A549 (cell line): ENCODE measurements around the gene DNAJB1. TPM values are rescaled to one million over a fixed set of nuclear protein-coding genes. Genes with fewer than 3 reads are reported as not detected.

Experiments
- ATAC-seq, 2 experiments: fragments of 200-7000 bp in 1 of 2; fragments of >200 bp in 1 of 2; cut with Nextera tagmentation in 1 of 2; cut with Tn5 transposase in 1 of 2; 3 replicates each; pipeline versions ENCODE4 v1.8.0 to v1.9.1; 2018 to 2020; ENCODE audit warnings: mild to moderate bottlenecking in 1 of 2, moderate library complexity in 1 of 2
- CTCF ChIA-PET: fragments of 300-600 bp; sonication (Branson Sonifier 250); formaldehyde crosslinking; extraction: SDS; loops from one replicate; lab custom pipeline; 2021; ENCODE audit warnings: antibody characterized with exemption, inconsistent platforms; lab: Yijun Ruan, JAX
- POLR2A ChIA-PET: fragments of 350-600 bp; formaldehyde crosslinking; extraction: SDS; loops from one replicate; lab custom pipeline; 2021; ENCODE audit warnings: antibody characterized with exemption, inconsistent platforms; lab: Yijun Ruan, JAX
- DNase-seq, 2 experiments: peaks; one replicate each; pipeline versions ENCODE4 v3.0.0 to v3.0.0-alpha.2; 2011 to 2016; ENCODE audit warnings: low read depth in 1 of 2, low spot score in 1 of 2
- FAIRE-seq: peaks from 2 replicates; lab custom pipeline; 2011; peaks lifted over from hg19 to GRCh38; lab: Jason Lieb, UNC
- H3K27ac ChIP-seq, 2 experiments: fragments of >200 bp; sonication (Bioruptor Twin); formaldehyde crosslinking; 3 replicates each; pipeline ENCODE4 v1.5.1; 2016 to 2017
- H3K4me1 ChIP-seq: fragments of >200 bp; sonication (Bioruptor Twin); formaldehyde crosslinking; 3 replicates; pipeline ENCODE4 v1.6.1; 2016
- H3K4me2 ChIP-seq: fragments of >200 bp; sonication (Bioruptor Twin); formaldehyde crosslinking; 3 replicates; pipeline ENCODE4 v1.6.1; 2016
- H3K4me3 ChIP-seq: fragments of >200 bp; sonication (Bioruptor Twin); formaldehyde crosslinking; 3 replicates; pipeline ENCODE4 v1.5.1; 2016
- H3K9me3 ChIP-seq: fragments of >200 bp; sonication (Bioruptor Twin); formaldehyde crosslinking; 3 replicates; pipeline ENCODE4 v1.6.1; 2016
- BHLHE40 ChIP-seq: IDR thresholded peaks from 2 replicates; pipeline ENCODE4 v1.6.1; 2012; ENCODE audit warnings: low read depth, low read length, inconsistent platforms
- CBX2 ChIP-seq: fragments of 200-600 bp; sonication (generic); IDR thresholded peaks from 2 replicates; pipeline ENCODE4 v1.6.1; 2016; ENCODE audit warnings: low read depth, mild to moderate bottlenecking, borderline replicate concordance
- CEBPB ChIP-seq, 2 experiments: fragments of >200 bp in 1 of 2; sonication (Bioruptor Twin) in 1 of 2; formaldehyde crosslinking in 1 of 2; IDR thresholded peaks; 2 replicates each; pipeline ENCODE4 v1.6.1; 2012 to 2016
- EHF ChIP-seq: fragments of 250-450 bp; sonication (Bioruptor Pico); IDR thresholded peaks from 2 replicates; pipeline ENCODE4 v1.5.0; 2020; ENCODE audit warnings: mild to moderate bottlenecking
- ELK1 ChIP-seq: fragments of 150-350 bp; IDR thresholded peaks from 2 replicates; pipeline ENCODE4 v1.6.1; 2014; ENCODE audit warnings: low read depth, mild to moderate bottlenecking, low read length
- EP300 ChIP-seq, 2 experiments: fragments of >200 bp; sonication (Bioruptor Twin); formaldehyde crosslinking; IDR thresholded peaks; 2 replicates in 1 of 2; 3 replicates in 1 of 2; pipeline ENCODE4 v1.6.1; 2016 to 2017
- FOSB ChIP-seq: fragments of 250-450 bp; sonication (Bioruptor Pico); IDR thresholded peaks from 2 replicates; pipeline ENCODE4 v1.5.0; 2020; ENCODE audit warnings: mild to moderate bottlenecking, moderate library complexity
- FOSL2 ChIP-seq, 2 experiments: fragments of 450-650 bp in 1 of 2; fragments of >200 bp in 1 of 2; sonication (Bioruptor Twin) in 1 of 2; formaldehyde crosslinking; IDR thresholded peaks; 2 replicates each; pipeline versions ENCODE4 v1.5.0 to v1.6.1; 2016 to 2020; ENCODE audit warnings: mild to moderate bottlenecking in 1 of 2, moderate library complexity in 1 of 2
- HEYL ChIP-seq: fragments of 250-450 bp; sonication (Bioruptor Pico); IDR thresholded peaks from 2 replicates; pipeline ENCODE4 v1.8.0; 2021; ENCODE audit warnings: mild to moderate bottlenecking, moderate library complexity
- HOXA7 ChIP-seq: fragments of 250-450 bp; sonication (Bioruptor Pico); IDR thresholded peaks from 2 replicates; pipeline ENCODE4 v1.5.0; 2020; ENCODE audit warnings: mild to moderate bottlenecking, moderate library complexity
- JUN ChIP-seq, 2 experiments: fragments of >200 bp; sonication (Bioruptor Twin); formaldehyde crosslinking; IDR thresholded peaks; 2 replicates in 1 of 2; 3 replicates in 1 of 2; pipeline ENCODE4 v1.6.1; 2016 to 2017
- MAFK ChIP-seq: fragments of 450-650 bp; IDR thresholded peaks from 2 replicates; pipeline ENCODE4 v1.6.1; 2014; ENCODE audit not compliant: partially characterized antibody
- MAZ ChIP-seq: fragments of 150-350 bp; IDR thresholded peaks from 2 replicates; pipeline ENCODE4 v1.6.1; 2014; ENCODE audit warnings: antibody characterized with exemption, low read depth, low read length, borderline replicate concordance
- MYC ChIP-seq: IDR thresholded peaks from 2 replicates; pipeline ENCODE4 v1.6.1; 2012; ENCODE audit warnings: mild to moderate bottlenecking, inconsistent platforms, low read length, improper control_type of control experiment, borderline replicate concordance
- NFE2L2 ChIP-seq: fragments of 150-350 bp; conservative IDR thresholded peaks from 2 replicates; pipeline ENCODE4 v1.6.1; 2014; ENCODE audit warnings: low read length
- POLR2AphosphoS2 ChIP-seq: conservative IDR thresholded peaks from 2 replicates; pipeline ENCODE4 v1.6.1; 2012; ENCODE audit warnings: low read length, improper control_type of control experiment, inconsistent platforms
- RAD21 ChIP-seq, 2 experiments: fragments of >200 bp in 1 of 2; sonication (Bioruptor Twin) in 1 of 2; formaldehyde crosslinking in 1 of 2; IDR thresholded peaks in 1 of 2; conservative IDR thresholded peaks in 1 of 2; 2 replicates in 1 of 2; 3 replicates in 1 of 2; pipeline ENCODE4 v1.6.1; 2012 to 2018; ENCODE audit warnings: inconsistent platforms in 1 of 2
- RCOR1 ChIP-seq: fragments of 150-350 bp; IDR thresholded peaks from 2 replicates; pipeline ENCODE4 v1.6.1; 2014; ENCODE audit warnings: antibody characterized with exemption, low read length, low read depth
- RFX5 ChIP-seq: fragments of 450-650 bp; IDR thresholded peaks from 2 replicates; pipeline ENCODE4 v1.7.1; 2014; ENCODE audit warnings: antibody characterized with exemption, mild to moderate bottlenecking, moderate library complexity
- SMC3 ChIP-seq: fragments of >200 bp; sonication (Bioruptor Twin); formaldehyde crosslinking; IDR thresholded peaks from 3 replicates; pipeline ENCODE4 v1.6.1; 2018; ENCODE audit warnings: inconsistent platforms
- SREBF2 ChIP-seq: fragments of 450-650 bp; IDR thresholded peaks from 2 replicates; pipeline ENCODE4 v1.6.1; 2014; ENCODE audit warnings: mild to moderate bottlenecking, moderate library complexity
- ZC3H11A ChIP-seq: fragments of 450-650 bp; IDR thresholded peaks from 2 replicates; pipeline ENCODE4 v1.6.1; 2014; ENCODE audit warnings: antibody characterized with exemption, mild to moderate bottlenecking
- ZNF302 ChIP-seq: fragments of 250-450 bp; sonication (Bioruptor Pico); IDR thresholded peaks from 2 replicates; pipeline ENCODE4 v1.9.0; 2021; ENCODE audit warnings: inconsistent platforms, mild to moderate bottlenecking, moderate library complexity
- WGBS: methylation state at CpG from one replicate; pipeline ENCODE4 v1.1.6; 2017; ENCODE audit errors: missing lambda C conversion rate; 5-methylcytosine and 5-hydroxymethylcytosine counted together
- polyA plus RNA-seq, 4 experiments: library from polyadenylated mRNA; depleted of rRNA in 3 of 4; stranded (reverse); fragments of >200 nt; fragmentation: RNase III in 1 of 4; extraction: RNeasy Plus Mini Kit Qiagen cat#74134 plus additional on column Dnase treatment in 1 of 4; gene quantifications; 2 replicates in 3 of 4; 3 replicates in 1 of 4; pipeline ENCODE4 v1.2.3, GENCODE V29; 2011 to 2017
- TF ChIP-seq, protein P1 (sequence below): IDR thresholded peaks from 2 replicates; pipeline ENCODE4 v1.6.1; 2012
- TF ChIP-seq, protein P2 (sequence below): fragments of 250-450 bp; sonication (Bioruptor Pico); IDR thresholded peaks from 2 replicates; pipeline ENCODE4 v1.5.0; 2021; ENCODE audit warnings: mild to moderate bottlenecking, moderate library complexity, borderline replicate concordance

DNAJB1 gene
- polyA plus RNA-seq, 2 of the 4 experiments (the other 2 are of a cell fraction) = 124 to 128 TPM

DNA sequence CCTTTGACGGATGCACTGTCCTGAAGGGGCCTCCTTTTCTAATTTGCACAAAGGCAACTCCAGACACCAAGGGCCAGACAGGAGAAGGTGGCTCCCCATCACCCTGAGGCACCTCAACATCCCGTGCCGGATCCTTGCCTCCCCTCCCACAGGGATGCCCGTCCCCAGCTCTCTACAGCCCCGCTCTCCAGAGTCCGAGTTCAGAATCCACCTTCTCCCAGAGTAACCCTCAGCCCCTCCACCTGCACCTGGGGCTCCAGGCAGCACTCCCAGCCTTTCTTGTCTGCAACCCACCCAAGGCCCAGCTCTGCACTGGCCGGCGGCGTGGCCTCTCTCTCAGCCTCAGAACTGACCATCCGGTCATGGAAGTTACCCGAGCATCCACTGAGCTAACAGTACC lies 48.9 kb upstream of the DNAJB1 start (continued):
- TF ChIP-seq POLR2AphosphoS2 (no peak), HOXA7 (CRISPR knock-in tag) (no peak), RFX5 (no peak), MYC (no peak), ELK1 (no peak), RCOR1 (no peak)
- TF ChIP-seq, protein P1, sequence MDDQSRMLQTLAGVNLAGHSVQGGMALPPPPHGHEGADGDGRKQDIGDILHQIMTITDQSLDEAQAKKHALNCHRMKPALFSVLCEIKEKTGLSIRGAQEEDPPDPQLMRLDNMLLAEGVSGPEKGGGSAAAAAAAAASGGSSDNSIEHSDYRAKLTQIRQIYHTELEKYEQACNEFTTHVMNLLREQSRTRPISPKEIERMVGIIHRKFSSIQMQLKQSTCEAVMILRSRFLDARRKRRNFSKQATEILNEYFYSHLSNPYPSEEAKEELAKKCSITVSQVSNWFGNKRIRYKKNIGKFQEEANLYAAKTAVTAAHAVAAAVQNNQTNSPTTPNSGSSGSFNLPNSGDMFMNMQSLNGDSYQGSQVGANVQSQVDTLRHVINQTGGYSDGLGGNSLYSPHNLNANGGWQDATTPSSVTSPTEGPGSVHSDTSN = no peak

GRCh38 chr19:14566712-14567077 lies 48.5 kb upstream of the DNAJB1 start:
- no peak for ATAC-seq
- no peak overlapping the region for H3K4me3 ChIP-seq
- no peaks in the 10 kb centered on the region for H3K9me3 ChIP-seq
- DNase-seq = no peak
- POLR2A ChIA-PET = no interaction called here
- 90% methylated on average over 8 of the region's 18 CpGs for WGBS
- no peak overlapping the region for H3K27ac ChIP-seq
- TF ChIP-seq MAZ = no peak
- no peak for TF ChIP-seq ZC3H11A
- no peak for TF ChIP-seq CEBPB (IDR thresholded peaks at IDR 0.05)
- TF ChIP-seq, protein P2, sequence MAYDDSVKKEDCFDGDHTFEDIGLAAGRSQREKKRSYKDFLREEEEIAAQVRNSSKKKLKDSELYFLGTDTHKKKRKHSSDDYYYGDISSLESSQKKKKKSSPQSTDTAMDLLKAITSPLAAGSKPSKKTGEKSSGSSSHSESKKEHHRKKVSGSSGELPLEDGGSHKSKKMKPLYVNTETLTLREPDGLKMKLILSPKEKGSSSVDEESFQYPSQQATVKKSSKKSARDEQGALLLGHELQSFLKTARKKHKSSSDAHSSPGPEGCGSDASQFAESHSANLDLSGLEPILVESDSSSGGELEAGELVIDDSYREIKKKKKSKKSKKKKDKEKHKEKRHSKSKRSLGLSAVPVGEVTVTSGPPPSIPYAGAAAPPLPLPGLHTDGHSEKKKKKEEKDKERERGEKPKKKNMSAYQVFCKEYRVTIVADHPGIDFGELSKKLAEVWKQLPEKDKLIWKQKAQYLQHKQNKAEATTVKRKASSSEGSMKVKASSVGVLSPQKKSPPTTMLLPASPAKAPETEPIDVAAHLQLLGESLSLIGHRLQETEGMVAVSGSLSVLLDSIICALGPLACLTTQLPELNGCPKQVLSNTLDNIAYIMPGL = no peak
- H3K4me1 ChIP-seq = 0 out of 3 replicates have a peak, but pooled peaks cover 3% of the 10 kb centered on the region
- H3K4me2 ChIP-seq = no peak overlapping the region
- CTCF ChIA-PET = interaction anchor here (0.6 to 8.3 kb wide), 2 partner anchors 10 to 61 kb away, joined by 5 to 39 read pairs; no protein-coding TSS in a partner anchor
- FAIRE-seq = no peak

DNA sequence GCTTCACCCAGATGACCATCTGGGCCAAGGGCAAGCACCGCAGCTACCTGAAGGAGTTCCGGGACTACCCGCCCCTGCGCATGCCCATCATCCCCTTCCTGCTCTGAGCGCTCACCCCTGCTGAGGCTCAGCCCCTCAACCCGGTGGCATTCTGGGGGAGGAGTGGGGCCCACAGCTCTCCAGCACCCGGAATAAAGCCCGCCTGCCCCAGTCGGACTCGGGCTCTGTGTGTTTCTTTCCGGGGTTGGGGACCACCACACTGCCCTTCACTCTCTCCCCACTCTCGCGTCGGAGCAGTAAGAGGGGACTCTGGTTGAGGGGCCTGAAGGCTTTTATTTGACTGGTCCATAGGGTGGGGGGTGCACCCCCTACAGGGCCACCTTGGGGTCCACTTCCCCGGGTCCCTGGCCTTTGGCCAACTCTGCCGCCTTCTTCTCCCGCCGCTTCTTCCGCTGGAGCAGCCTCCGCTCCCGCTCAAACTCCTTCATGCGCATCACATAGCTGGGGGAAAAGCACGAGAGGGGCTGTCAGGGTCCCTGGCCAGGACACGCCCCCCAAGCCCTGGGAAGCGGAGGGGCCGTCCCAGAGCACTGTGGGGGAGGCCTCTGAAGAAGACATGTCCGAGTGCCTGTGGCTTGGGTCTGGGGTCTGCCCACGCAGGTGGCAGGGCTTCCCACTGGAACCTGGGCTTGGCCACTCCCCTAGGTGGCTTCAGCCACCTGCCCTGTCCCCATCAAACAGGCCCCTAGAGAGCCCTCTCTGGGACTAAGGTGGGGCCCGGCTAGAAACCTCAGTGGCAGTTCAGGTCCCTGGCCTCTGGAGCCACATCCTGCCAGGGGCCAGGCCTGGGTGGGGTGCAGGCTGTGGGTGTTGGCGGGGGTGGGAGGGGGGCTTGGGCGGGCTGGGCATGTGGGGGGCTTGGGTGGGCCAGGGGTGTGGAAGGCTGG lies 47.8 kb upstream of the DNAJB1 start:
- DNase-seq = no peak
- Histone ChIP-seq H3K27ac (no peak overlapping the region), H3K4me1 (0 out of 3 replicates have a peak, but pooled peaks cover 3% of the 10 kb centered on the region)
- POLR2A ChIA-PET = no interaction called here
- CTCF ChIA-PET = interaction anchor here (0.6 to 8.3 kb wide), 2 partner anchors 10 to 61 kb away, joined by 5 to 39 read pairs; no protein-coding TSS in a partner anchor
- TF ChIP-seq, protein P1 = no peak
- TF ChIP-seq RAD21 (conservative IDR thresholded peaks at IDR 0.05 in 1 of 2, IDR thresholded peaks at IDR 0.05 in 1 of 2) (no peak), MAFK (no peak), NFE2L2 (no peak), FOSB (no peak), SREBF2 (no peak), HEYL (CRISPR knock-in tag) (no peak), CBX2 (no peak), BHLHE40 (no peak), SMC3 (no peak), FOSL2 (IDR thresholded peaks at IDR 0.05) (no peak), FOSL2 (CRISPR knock-in tag; IDR thresholded peaks at IDR 0.05) (no peak), POLR2AphosphoS2 (no peak), ZNF302 (no peak), EP300 (IDR thresholded peaks at IDR 0.05) (no peak), EHF (CRISPR knock-in tag) (no peak), JUN (IDR thresholded peaks at IDR 0.05) (no peak)
- TF ChIP-seq, all 56 proteins: peak for 0
- Histone ChIP-seq H3K4me3 (no peak overlapping the region), H3K9me3 (no peaks in the 10 kb centered on the region), H3K4me2 (no peak overlapping the region)
- WGBS = 86% methylated on average over 16 of the region's 31 CpGs
- FAIRE-seq (no peak), ATAC-seq (no peak)
